HepG2 (cell line): ENCODE results near the gene SRCAP. TPM values are rescaled to one million over a fixed set of nuclear protein-coding genes. Genes with fewer than 3 reads are reported as not detected.

Experiments
- DZIP1 ChIP-seq: sonication (generic); formaldehyde crosslinking; IDR thresholded peaks from 2 replicates; pipeline ENCODE4 v1.5.0; 2020; ENCODE audit warnings: mild to moderate bottlenecking, missing genetic modification reagents
- HOXA7 ChIP-seq: sonication (generic); formaldehyde crosslinking; IDR thresholded peaks from 2 replicates; pipeline ENCODE4 v1.8.1; 2022; ENCODE audit warnings: mild to moderate bottlenecking, missing genetic modification reagents, moderate library complexity
- MTA3 ChIP-seq: sonication (generic); formaldehyde crosslinking; IDR thresholded peaks from 2 replicates; pipeline ENCODE4 v1.4.0; 2020; ENCODE audit warnings: missing genetic modification reagents
- USF2 ChIP-seq, 2 experiments: sonication (generic) in 1 of 2; formaldehyde crosslinking in 1 of 2; IDR thresholded peaks; 2 replicates each; pipeline versions ENCODE4 v1.5.1 to v1.6.1; 2011 to 2020; ENCODE audit warnings: borderline replicate concordance in 1 of 2, low read depth in 1 of 2, low read length in 1 of 2, mild to moderate bottlenecking in 1 of 2, missing genetic modification reagents in 1 of 2, moderate library complexity in 1 of 2
- ZBTB8A ChIP-seq: sonication (generic); formaldehyde crosslinking; IDR thresholded peaks from 2 replicates; pipeline ENCODE4 v1.4.0; 2020; ENCODE audit warnings: mild to moderate bottlenecking, low read depth, missing genetic modification reagents, borderline replicate concordance
- ZNF160 ChIP-seq: sonication (generic); formaldehyde crosslinking; IDR thresholded peaks from 2 replicates; pipeline ENCODE4 v1.8.0; 2022; ENCODE audit warnings: mild to moderate bottlenecking, inconsistent platforms, missing genetic modification reagents
- ZNF317 ChIP-seq: sonication (generic); formaldehyde crosslinking; IDR thresholded peaks from 2 replicates; pipeline ENCODE4 v1.5.0; 2020; ENCODE audit warnings: mild to moderate bottlenecking, missing genetic modification reagents
- polyA plus RNA-seq, 8 experiments: library from polyadenylated mRNA; depleted of rRNA in 3 of 8; stranded (reverse) in 7 of 8; unstranded in 1 of 8; fragments of >200 nt; fragmentation: Illumina TruSeq in 4 of 8; extraction: Trizol in 4 of 8; gene quantifications; 2 replicates each; pipeline versions ENCODE4 v1.2.1 to v1.2.3, GENCODE V29; 2011 to 2016; ENCODE audit warnings: low read depth in 4 of 8, missing spikeins in 1 of 8, mixed read lengths in 1 of 8; ENCODE audit not compliant: insufficient read depth in 1 of 8
- total RNA-seq, 5 experiments: library from RNA; depleted of rRNA; stranded (reverse); fragments of >200 nt; fragmentation: Illumina TruSeq; extraction: Trizol; gene quantifications; 2 replicates each; pipeline ENCODE4 v1.2.3, GENCODE V29; 2016; ENCODE audit warnings: low read depth in 1 of 5

SRCAP gene
- total and polyA plus RNA-seq, 2 of the 13 experiments (the other 11 are each of a cell fraction or from before 2014, with no cell fraction given), result 4.9 to 9.0 TPM

GRCh38 chr16:30775131-30775391, 76.1 kb downstream of the SRCAP start (continued):
- TF ChIP-seq DZIP1 (CRISPR knock-in tag) (peak; percentile 21; the same call in 1 of the 2 replicates), HOXA7 (CRISPR knock-in tag) (peak; percentile 4; the same call in 1 of the 2 replicates), MTA3 (no peak), USF2 (IDR thresholded peaks at IDR 0.05; ENCODE audit: low read depth, low read length) (peak; percentile 2; the same call in 1 of the 2 replicates), USF2 (CRISPR knock-in tag; IDR thresholded peaks at IDR 0.05; ENCODE audit: borderline replicate concordance) (no peak), ZNF160 (CRISPR knock-in tag) (0 out of 2 replicates have a peak, but pooled peaks have one; percentile 53), ZNF317 (CRISPR knock-in tag) (0 out of 2 replicates have a peak, but pooled peaks have one; percentile 33), ZBTB8A (CRISPR knock-in tag) (no peak)
- TF ChIP-seq, all 625 proteins: peak for 29
